Stimulated activated CD8-positive, alpha-beta memory T cell treated with anti-CD3 and anti-CD28 coated beads, Interleukin-4, amount 100 ng/mL, for 4 hours (primary cell): ENCODE results near the gene HDAC9.
"Not testable (repeated sequence)": the region's sequence is repeated elsewhere in the genome, so short reads cannot be mapped to it uniquely, and the experiment has no call there.

Experiments used
- DNase-seq, 2 donors: peaks; one replicate each; pipeline ENCODE4 v3.0.0-alpha.2; 2020; ENCODE audit warnings: low read depth in 2 of 2, low spot score in 1 of 2

Gene HDAC9

GRCh38 chr7:18702071-18702829, 206.7 kb downstream of the HDAC9 start:
- no peak for DNase-seq

- DNase-seq: no peak
Observed at GRCh38 chr7:18703685-18704084, 208.1 kb downstream of the HDAC9 start.

GRCh38 chr7:18706670-18707069, 211.1 kb downstream of the HDAC9 start:
- DNase-seq: no peak

GRCh38 chr7:18708204-18708603, 212.7 kb downstream of the HDAC9 start:
- DNase-seq: no peak

GRCh38 chr7:18715988-18716387, 220.4 kb downstream of the HDAC9 start:
- DNase-seq: no peak

GRCh38 chr7:18721429-18721828, 225.9 kb downstream of the HDAC9 start:
- DNase-seq: no peak

- DNase-seq: no peak
Observed at GRCh38 chr7:18724318-18724717, 228.8 kb downstream of the HDAC9 start.

- no peak for DNase-seq
Observed at GRCh38 chr7:18727115-18727870, 231.7 kb downstream of the HDAC9 start.

- DNase-seq: not testable (repeated sequence)
Observed at GRCh38 chr7:18736012-18736411, 240.5 kb downstream of the HDAC9 start.

GRCh38 chr7:18740579-18740988, 245.0 kb downstream of the HDAC9 start:
- DNase-seq: no peak

- no peak for DNase-seq
Observed at GRCh38 chr7:18753972-18754610, 258.5 kb downstream of the HDAC9 start.

- DNase-seq: no peak
Observed at GRCh38 chr7:18754766-18755165, 259.2 kb downstream of the HDAC9 start.

GRCh38 chr7:18755793-18756192, 260.2 kb downstream of the HDAC9 start:
- no peak for DNase-seq

GRCh38 chr7:18756378-18757050, 261.0 kb downstream of the HDAC9 start:
- no peak for DNase-seq

- DNase-seq: no peak
Observed at GRCh38 chr7:18760046-18760445, 264.5 kb downstream of the HDAC9 start.

- DNase-seq: no peak
Observed at GRCh38 chr7:18760631-18761445, 265.3 kb downstream of the HDAC9 start.

GRCh38 chr7:18762189-18762588, 266.6 kb downstream of the HDAC9 start:
- DNase-seq: no peak

GRCh38 chr7:18768256-18768655, 272.7 kb downstream of the HDAC9 start:
- no peak for DNase-seq

- no peak for DNase-seq
Observed at GRCh38 chr7:18770154-18770811, 274.7 kb downstream of the HDAC9 start.

GRCh38 chr7:18770822-18771221, 275.3 kb downstream of the HDAC9 start:
- DNase-seq: no peak
